Gastrocnemius medialis (tissue), 4 donors: Measurements from ENCODE around the gene TMEM253.

Source experiments
- POLR2A ChIP-seq, 2 donors: fragments of 450-650 bp; IDR thresholded peaks; one replicate each; pipeline ENCODE4 v1.6.1; 2017; ENCODE audit warnings: antibody characterized with exemption in 2 of 2, mild to moderate bottlenecking in 2 of 2, moderate library complexity in 2 of 2
- TF ChIP-seq, protein P1 (sequence below), 5 experiments: fragments of 450-650 bp in 3 of 5; fragments of 200-600 bp in 2 of 5; sonication (generic) in 2 of 5; IDR thresholded peaks in 4 of 5; conservative IDR thresholded peaks in 1 of 5; 1 replicate in 4 of 5; 2 replicates in 1 of 5; pipeline ENCODE4 v1.5.1; 2016 to 2019; ENCODE audit warnings: antibody characterized with exemption in 5 of 5, mild to moderate bottlenecking in 3 of 5, moderate library complexity in 3 of 5

GRCh38 chr14:21086908-21087293 is 14.0 kb upstream of the TMEM253 start:
- TF ChIP-seq, protein P1, sequence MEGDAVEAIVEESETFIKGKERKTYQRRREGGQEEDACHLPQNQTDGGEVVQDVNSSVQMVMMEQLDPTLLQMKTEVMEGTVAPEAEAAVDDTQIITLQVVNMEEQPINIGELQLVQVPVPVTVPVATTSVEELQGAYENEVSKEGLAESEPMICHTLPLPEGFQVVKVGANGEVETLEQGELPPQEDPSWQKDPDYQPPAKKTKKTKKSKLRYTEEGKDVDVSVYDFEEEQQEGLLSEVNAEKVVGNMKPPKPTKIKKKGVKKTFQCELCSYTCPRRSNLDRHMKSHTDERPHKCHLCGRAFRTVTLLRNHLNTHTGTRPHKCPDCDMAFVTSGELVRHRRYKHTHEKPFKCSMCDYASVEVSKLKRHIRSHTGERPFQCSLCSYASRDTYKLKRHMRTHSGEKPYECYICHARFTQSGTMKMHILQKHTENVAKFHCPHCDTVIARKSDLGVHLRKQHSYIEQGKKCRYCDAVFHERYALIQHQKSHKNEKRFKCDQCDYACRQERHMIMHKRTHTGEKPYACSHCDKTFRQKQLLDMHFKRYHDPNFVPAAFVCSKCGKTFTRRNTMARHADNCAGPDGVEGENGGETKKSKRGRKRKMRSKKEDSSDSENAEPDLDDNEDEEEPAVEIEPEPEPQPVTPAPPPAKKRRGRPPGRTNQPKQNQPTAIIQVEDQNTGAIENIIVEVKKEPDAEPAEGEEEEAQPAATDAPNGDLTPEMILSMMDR (IDR thresholded peaks at IDR 0.05 in 4 of 5, conservative IDR thresholded peaks at IDR 0.05 in 1 of 5): no peak
- no peak for TF ChIP-seq POLR2A (IDR thresholded peaks at IDR 0.05)
